Psoas muscle (tissue), 8 donors: ENCODE results near the gene TMPRSS6. TPM values are rescaled to one million over a fixed set of nuclear protein-coding genes. Genes with fewer than 3 reads are reported as not detected.
"Not testable (repeated sequence)": the region's sequence is repeated elsewhere in the genome, so short reads cannot be mapped to it uniquely, and the experiment has no call there.

ENCODE experiments used
- ATAC-seq, 4 donors: fragments of 200-7000 bp; cut with Tn5 transposase; one replicate each; pipeline ENCODE4 v1.9.1; 2020; ENCODE audit warnings: moderate library complexity in 3 of 4, mild to moderate bottlenecking in 2 of 4
- DNase-seq, 2 donors: peaks; one replicate each; pipeline ENCODE4 v3.0.0-alpha.2; 2020
- H3K27ac ChIP-seq: fragments of 200-600 bp; one replicate; pipeline ENCODE4 v1.8.0; 2022
- H3K27me3 ChIP-seq, 3 donors: fragments of 200-600 bp in 1 of 3; one replicate each; pipeline versions ENCODE4 v1.6.1 to v1.8.0; 2013 to 2022; ENCODE audit warnings: low read length in 2 of 3, mild to moderate bottlenecking in 2 of 3, moderate library complexity in 1 of 3; ENCODE audit not compliant: insufficient read depth in 3 of 3
- H3K36me3 ChIP-seq, 2 donors: fragments of 200-600 bp in 1 of 2; one replicate each; pipeline versions ENCODE4 v1.6.1 to v1.8.0; 2013 to 2022; ENCODE audit warnings: low read depth in 1 of 2, mild to moderate bottlenecking in 1 of 2, moderate library complexity in 1 of 2; ENCODE audit not compliant: insufficient read depth in 1 of 2
- H3K4me1 ChIP-seq: fragments of 200-600 bp; one replicate; pipeline ENCODE4 v1.8.0; 2022
- H3K4me3 ChIP-seq: fragments of 200-600 bp; one replicate; pipeline ENCODE4 v1.8.0; 2022; ENCODE audit warnings: mild to moderate bottlenecking
- H3K9me3 ChIP-seq: fragments of 200-600 bp; one replicate; pipeline ENCODE4 v1.8.0; 2022
- CTCF ChIP-seq: fragments of 200-600 bp; IDR thresholded peaks from one replicate; pipeline ENCODE4 v1.8.0; 2022; ENCODE audit warnings: antibody characterized with exemption
- WGBS, 3 donors: extraction: QIAGEN DNeasy Blood & Tissue Kit; methylation state at CpG; one replicate each; pipeline versions ENCODE4 v1.1.6 to v1.1.7; 2013; 5-methylcytosine and 5-hydroxymethylcytosine counted together
- intact Hi-C, 2 donors: fragments of 100-400 bp; cut with DNase I; formaldehyde crosslinking; loops; one replicate each; pipeline versions ENCODE4 v1.11.0 to v1.14.2; 2022
- polyA plus RNA-seq, 3 donors: library from polyadenylated mRNA; stranded (reverse); fragments of 200-250 nt; gene quantifications; one replicate each; pipeline ENCODE4 v1.2.3, GENCODE V29; 2013
- total RNA-seq, 4 donors: library from RNA; stranded (reverse); fragmentation: NEBNext Ultra II Directional in 2 of 4; extraction: Animal tissue kit (Norgen Biotek cat#: 25700) in 2 of 4; gene quantifications; one replicate each; pipeline versions ENCODE4 v1.2.1 to v1.2.4, GENCODE V29; 2021 to 2023
- donor health status: healthy with polysubstance abuse.
- donor health status: DM: no; HTN: no; CAD: no; lungs with moderate emphysema.
- donor health status: Bipolar disorder and iron deficiency.
- donor health status: healthy.
- donor health status: DM: yes; HTN: yes; CAD: no.
- donor health status: DM: no; HTN: no; CAD: no.
- donor health status: DM: no; HTN: no; CAD: no.
- donor health status: DM: yes; HTN: yes; CAD: no.

TMPRSS6 gene
- total and polyA plus RNA-seq, 7 donors: not detected

- H3K36me3 ChIP-seq: no peaks in the 10 kb centered on the region
- no peaks in the 10 kb centered on the region for H3K4me1 ChIP-seq
- DNase-seq (no peak), ATAC-seq (no peak)
- peaks cover 0 to 60% (median 11%) of the 10 kb centered on the region in 3 donors for H3K27me3 ChIP-seq
- 94 to 96% (median 94%) methylated on average over 8 of the region's 8 CpGs for WGBS, 3 donors
- intact Hi-C loops: no loop called here
- no peak overlapping the region for H3K27ac ChIP-seq
- H3K4me3 ChIP-seq: no peak overlapping the region
- no peak for TF ChIP-seq CTCF
- no peaks in the 10 kb centered on the region for H3K9me3 ChIP-seq
Observed at GRCh38 chr22:37072673-37073072, 36.8 kb downstream of the TMPRSS6 start.

- H3K4me3 ChIP-seq, H3K27ac ChIP-seq, intact Hi-C loops, ATAC-seq, DNase-seq, H3K4me1 ChIP-seq, H3K36me3 ChIP-seq, H3K9me3 ChIP-seq: not testable (repeated sequence)
- WGBS, 3 donors: 95 to 96% (median 96%) methylated on average over 5 of the region's 5 CpGs
- H3K27me3 ChIP-seq: peaks cover 0 to 62% (median 11%) of the 10 kb centered on the region in 3 donors
Observed at GRCh38 chr22:37071850-37072592, 37.5 kb downstream of the TMPRSS6 start.

GRCh38 chr22:37070744-37071143, 38.8 kb downstream of the TMPRSS6 start:
- Histone ChIP-seq H3K36me3 (no peaks in the 10 kb centered on the region), H3K9me3 (no peaks in the 10 kb centered on the region), H3K4me1 (no peaks in the 10 kb centered on the region), H3K27ac (no peak overlapping the region), H3K4me3 (no peak overlapping the region), H3K27me3 (peaks cover 0 to 61% (median 8%) of the 10 kb centered on the region in 3 donors)
- intact Hi-C loops: no loop called here
- DNase-seq (no peak), ATAC-seq (no peak)
- 37 to 47% (median 42%) methylated on average over 9 of the region's 9 CpGs for WGBS, 3 donors
- TF ChIP-seq CTCF: no peak

DNA sequence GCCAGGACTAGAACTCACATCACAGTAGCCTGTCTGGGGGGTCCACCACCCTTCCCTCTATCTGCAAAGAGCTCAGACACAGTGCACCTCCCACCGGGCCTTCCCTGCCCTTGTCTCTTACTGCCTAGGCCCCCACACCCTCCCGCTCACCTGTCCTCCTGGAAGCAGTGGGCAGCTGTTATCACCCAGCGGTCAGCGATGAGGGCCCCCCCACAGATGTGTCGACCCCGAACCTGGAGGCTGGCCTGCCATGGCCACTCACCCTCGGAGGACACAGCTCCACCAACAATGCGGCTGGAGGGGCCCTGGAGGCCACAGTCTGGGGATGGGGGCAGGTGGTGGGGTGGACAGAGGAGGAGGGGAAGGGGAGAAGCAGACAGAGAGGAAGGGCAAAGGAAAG, 39.2 kb downstream of the TMPRSS6 start:
- 57 to 68% (median 67%) methylated on average over 8 of the region's 8 CpGs for WGBS, 3 donors
- ATAC-seq (no peak), DNase-seq (no peak)
- Histone ChIP-seq H3K27me3 (peaks cover 0 to 61% (median 8%) of the 10 kb centered on the region in 3 donors), H3K4me3 (no peak overlapping the region), H3K9me3 (no peaks in the 10 kb centered on the region), H3K36me3 (no peaks in the 10 kb centered on the region), H3K4me1 (no peaks in the 10 kb centered on the region), H3K27ac (no peak overlapping the region)
- intact Hi-C loops: no loop called here
- TF ChIP-seq CTCF: no peak

GRCh38 chr22:37069719-37070118, 39.8 kb downstream of the TMPRSS6 start:
- 62 to 65% (median 64%) methylated on average over 9 of the region's 9 CpGs for WGBS, 3 donors
- Histone ChIP-seq H3K4me3 (no peak overlapping the region), H3K4me1 (no peaks in the 10 kb centered on the region), H3K27me3 (peaks cover 0 to 58% (median 8%) of the 10 kb centered on the region in 3 donors), H3K27ac (no peak overlapping the region), H3K36me3 (no peaks in the 10 kb centered on the region), H3K9me3 (no peaks in the 10 kb centered on the region)
- DNase-seq (no peak), ATAC-seq (no peak)
- no peak for TF ChIP-seq CTCF
- intact Hi-C loops: no loop called here
